BJ (cell line): Measurements from ENCODE around the gene PLEKHA4. TPM values are rescaled to one million over a fixed set of nuclear protein-coding genes. Genes with fewer than 3 reads are reported as not detected.
A peak's percentile ranks its signal among the peaks of the same experiment; 100 is the strongest.
"Not testable (repeated sequence)": the region's sequence is repeated elsewhere in the genome, so short reads cannot be mapped to it uniquely, and the experiment has no call there.

Experiments
- CTCF ChIA-PET: fragments of 350-600 bp; formaldehyde crosslinking; extraction: SDS; loops from one replicate; lab custom pipeline; 2021; ENCODE audit warnings: antibody characterized with exemption, inconsistent platforms; lab: Yijun Ruan, JAX
- POLR2A ChIA-PET: fragments of 300-600 bp; sonication (Branson Sonifier 250); formaldehyde crosslinking; extraction: SDS; loops from one replicate; lab custom pipeline; 2021; ENCODE audit warnings: antibody characterized with exemption; lab: Charles Lee
- DNase-seq: peaks from one replicate; pipeline ENCODE4 v3.0.0-alpha.2; 2011; ENCODE audit warnings: low read depth
- H3K27me3 ChIP-seq: 2 replicates; pipeline ENCODE4 v1.6.0; 2011; ENCODE audit warnings: low read length; ENCODE audit not compliant: control insufficient read depth, insufficient read depth
- H3K36me3 ChIP-seq: 2 replicates; pipeline ENCODE4 v1.5.1; 2011; ENCODE audit warnings: low read length; ENCODE audit not compliant: control insufficient read depth, insufficient read depth
- H3K4me3 ChIP-seq: 2 replicates; pipeline ENCODE4 v1.5.1; 2011; ENCODE audit warnings: low read depth, mild to moderate bottlenecking, control low read depth, low read length
- CTCF ChIP-seq: IDR thresholded peaks from 2 replicates; pipeline ENCODE4 v1.5.1; 2011; ENCODE audit warnings: low read depth, mild to moderate bottlenecking, control low read depth, inconsistent platforms, low read length, moderate library complexity; ENCODE audit not compliant: insufficient read depth
- polyA plus RNA-seq: library from polyadenylated mRNA; depleted of rRNA; stranded (reverse); fragments of >200 nt; gene quantifications from 2 replicates; pipeline ENCODE4 v1.2.3, GENCODE V29; 2011

PLEKHA4 gene
- polyA plus RNA-seq, 1 experiment = 5.4 TPM

- POLR2A ChIA-PET = no interaction called here
- no peak overlapping the region for H3K4me3 ChIP-seq
- H3K36me3 ChIP-seq = peaks cover 7% of the 10 kb centered on the region
- CTCF ChIA-PET = interaction anchor here (0.9 to 4.4 kb wide), 5 partner anchors 11 to 65 kb away, joined by 3 to 19 read pairs (median 4); partner anchors contain the start of gene HSD17B14
- no peak for DNase-seq
- H3K27me3 ChIP-seq = no peaks in the 10 kb centered on the region
- no peak for TF ChIP-seq CTCF
Measured at GRCh38 chr19:48853483-48853882, 14.9 kb downstream of the PLEKHA4 start.

- ChIA-PET CTCF (interaction anchor here (1.0 to 2.6 kb wide), 5 partner anchors 10 to 116 kb away, joined by 4 to 18 read pairs (median 4); partner anchors contain the start of gene HSD17B14), POLR2A (no interaction called here)
- peaks cover 8% of the 10 kb centered on the region for H3K36me3 ChIP-seq
- H3K4me3 ChIP-seq = no peak overlapping the region
- no peak for DNase-seq
- H3K27me3 ChIP-seq = no peaks in the 10 kb centered on the region
- no peak for TF ChIP-seq CTCF
Measured at GRCh38 chr19:48852292-48852691, 16.1 kb downstream of the PLEKHA4 start.

GRCh38 chr19:48846659-48847058 is 21.8 kb downstream of the PLEKHA4 start:
- CTCF ChIA-PET = interaction anchor here (0.6 to 10.7 kb wide), 7 partner anchors 10 to 64 kb away, joined by 3 to 195 read pairs (median 3); partner anchors contain the start of gene HSD17B14
- POLR2A ChIA-PET, DNase-seq, H3K4me3 ChIP-seq, H3K27me3 ChIP-seq, H3K36me3 ChIP-seq: not testable (repeated sequence)

- H3K36me3 ChIP-seq = peaks cover 10% of the 10 kb centered on the region
- H3K27me3 ChIP-seq = no peaks in the 10 kb centered on the region
- no peak for DNase-seq
- no peak for TF ChIP-seq CTCF
- POLR2A ChIA-PET = no interaction called here
- no peak overlapping the region for H3K4me3 ChIP-seq
- CTCF ChIA-PET = interaction anchor here (0.6 to 10.7 kb wide), 7 partner anchors 11 to 170 kb away, joined by 3 to 195 read pairs (median 3); no protein-coding TSS in a partner anchor
Measured at GRCh38 chr19:48845384-48845783, 23.0 kb downstream of the PLEKHA4 start.

DNA sequence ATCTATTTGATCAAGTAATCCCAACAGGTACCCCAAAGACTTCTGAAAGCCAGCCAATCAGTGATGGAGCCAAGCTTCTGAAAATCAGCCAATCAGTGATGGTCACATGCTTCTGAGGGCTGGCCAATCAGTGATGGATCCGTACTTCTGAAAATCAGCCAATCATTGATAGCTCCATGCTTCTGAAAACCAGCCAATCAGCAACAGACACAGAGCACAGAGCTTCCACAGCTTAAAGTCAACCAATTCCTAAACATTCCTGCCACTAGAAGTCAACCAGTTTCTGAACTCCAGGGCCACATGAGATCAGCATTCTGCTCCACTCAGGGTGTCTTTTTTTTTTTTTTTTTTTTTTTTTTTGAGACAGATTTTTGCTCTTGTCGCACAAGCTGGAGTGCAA is 23.9 kb downstream of the PLEKHA4 start:
- CTCF ChIA-PET = interaction anchor here (0.8 to 10.7 kb wide), 8 partner anchors 12 to 155 kb away, joined by 3 to 195 read pairs (median 14); no protein-coding TSS in a partner anchor
- Histone ChIP-seq H3K27me3 (no peaks in the 10 kb centered on the region), H3K4me3 (no peak overlapping the region), H3K36me3 (peaks cover 10% of the 10 kb centered on the region)
- DNase-seq = peak; percentile 15
- POLR2A ChIA-PET = interaction anchor here (0.6 kb wide), 3 partner anchors 12 to 145 kb away, joined by 3 to 5 read pairs (median 5); no protein-coding TSS in a partner anchor
- peak; percentile 28; the same call in 1 of the 2 replicates for TF ChIP-seq CTCF
